Measurements from ENCODE around the gene ABCB11.

The ABCB11 gene

GRCh38 chr2:169029341-169029740 is 1.8 kb downstream of the ABCB11 start:
- TF ChIP-seq REST (IDR thresholded peaks at IDR 0.05; ENCODE audit: insufficient replicate concordance, low read depth), result no peak
- TF ChIP-seq CTCF (IDR thresholded peaks at IDR 0.05; ENCODE audit: insufficient read depth, low read length), result no peak
- no peak for TF ChIP-seq GABPA (IDR thresholded peaks at IDR 0.05; ENCODE audit: low read depth)
- no peak for TF ChIP-seq SPI1 (IDR thresholded peaks at IDR 0.05; ENCODE audit: borderline replicate concordance, low read depth)
- TF ChIP-seq POLR2AphosphoS5 (IDR thresholded peaks at IDR 0.05; ENCODE audit: low read depth), result no peak
- Histone ChIP-seq H3K4me3 (replicated peaks; ENCODE audit: insufficient read depth, low read length) (no peak overlapping the region), H3K27me3 (ENCODE audit: insufficient read depth, poor library complexity, severe bottlenecking) (no peaks in the 10 kb centered on the region), H3K27ac (replicated peaks) (no peak overlapping the region)
- no peak for DNase-seq (ENCODE audit: low read depth in 1 of 2, low spot score in 1 of 2)

- Histone ChIP-seq H3K4me3 (replicated peaks; ENCODE audit: insufficient read depth, low read length) (no peak overlapping the region), H3K27ac (replicated peaks) (no peak overlapping the region), H3K27me3 (ENCODE audit: insufficient read depth, poor library complexity, severe bottlenecking) (no peaks in the 10 kb centered on the region)
- no peak for TF ChIP-seq SPI1 (IDR thresholded peaks at IDR 0.05; ENCODE audit: borderline replicate concordance, low read depth)
- no peak for TF ChIP-seq POLR2AphosphoS5 (IDR thresholded peaks at IDR 0.05; ENCODE audit: low read depth)
- TF ChIP-seq GABPA (IDR thresholded peaks at IDR 0.05; ENCODE audit: low read depth), result no peak
- TF ChIP-seq REST (IDR thresholded peaks at IDR 0.05; ENCODE audit: insufficient replicate concordance, low read depth), result no peak
- TF ChIP-seq CTCF (IDR thresholded peaks at IDR 0.05; ENCODE audit: insufficient read depth, low read length), result no peak
- DNase-seq (ENCODE audit: low read depth in 1 of 2, low spot score in 1 of 2), result no peak
Measured at GRCh38 chr2:169027234-169027633, 3.9 kb downstream of the ABCB11 start.

GRCh38 chr2:169026056-169026455 is 5.1 kb downstream of the ABCB11 start:
- no peak overlapping the region for H3K27ac ChIP-seq (replicated peaks)
- H3K4me3 ChIP-seq (replicated peaks; ENCODE audit: insufficient read depth, low read length), result no peak overlapping the region
- no peak for DNase-seq (ENCODE audit: low read depth in 1 of 2, low spot score in 1 of 2)
- TF ChIP-seq CTCF (IDR thresholded peaks at IDR 0.05; ENCODE audit: insufficient read depth, low read length) (no peak), POLR2AphosphoS5 (IDR thresholded peaks at IDR 0.05; ENCODE audit: low read depth) (no peak), SPI1 (IDR thresholded peaks at IDR 0.05; ENCODE audit: borderline replicate concordance, low read depth) (no peak), GABPA (IDR thresholded peaks at IDR 0.05; ENCODE audit: low read depth) (no peak), REST (IDR thresholded peaks at IDR 0.05; ENCODE audit: insufficient replicate concordance, low read depth) (no peak)
- no peaks in the 10 kb centered on the region for H3K27me3 ChIP-seq (ENCODE audit: insufficient read depth, poor library complexity, severe bottlenecking)
